CD4-positive, CD25-positive, alpha-beta regulatory T cell (primary cell): ENCODE results near the gene EBI3. TPM values are rescaled to one million over a fixed set of nuclear protein-coding genes. Genes with fewer than 3 reads are reported as not detected.
"Not testable (repeated sequence)": the region's sequence is repeated elsewhere in the genome, so short reads cannot be mapped to it uniquely, and the experiment has no call there.

Experiments used
- ATAC-seq, 2 donors: fragments of 150-1000 bp; cut with Tn5 transposase; one replicate each; pipeline ENCODE4 v1.10.0; 2021; ENCODE audit warnings: low read depth in 2 of 2, moderate number of reproducible peaks in 2 of 2, moderate library complexity in 1 of 2
- DNase-seq, 3 donors: peaks; one replicate each; pipeline versions ENCODE4 v3.0.0 to v3.0.0-alpha.2; 2012 to 2022; ENCODE audit warnings: mixed read lengths in 1 of 3
- H3K27ac ChIP-seq: one replicate; pipeline ENCODE4 v1.7.0; 2013; ENCODE audit warnings: mild to moderate bottlenecking, low read length; ENCODE audit not compliant: insufficient read depth, poor library complexity, severe bottlenecking
- H3K27me3 ChIP-seq: one replicate; pipeline ENCODE4 v1.7.0; 2013; ENCODE audit warnings: low read length; ENCODE audit not compliant: control insufficient read depth, insufficient read depth
- H3K36me3 ChIP-seq: one replicate; pipeline ENCODE4 v1.7.0; 2013; ENCODE audit warnings: mild to moderate bottlenecking, low read length, moderate library complexity; ENCODE audit not compliant: control insufficient read depth, insufficient read depth
- H3K4me1 ChIP-seq: 2 replicates; pipeline ENCODE4 v1.7.0; 2013; ENCODE audit warnings: mild to moderate bottlenecking, low read length; ENCODE audit not compliant: insufficient read depth, control insufficient read depth, poor library complexity, severe bottlenecking
- H3K4me3 ChIP-seq: one replicate; pipeline ENCODE4 v1.7.0; 2013; ENCODE audit warnings: low read depth, mild to moderate bottlenecking, low read length, moderate library complexity
- H3K9me3 ChIP-seq, 2 experiments: 1 replicate in 1 of 2; 2 replicates in 1 of 2; pipeline ENCODE4 v1.7.0; 2013; ENCODE audit warnings: low read length in 2 of 2, mild to moderate bottlenecking in 1 of 2, moderate library complexity in 1 of 2; ENCODE audit not compliant: control insufficient read depth in 2 of 2
- H3K27ac Mint-ChIP-seq, 3 donors: one replicate each; pipeline ENCODE4 v1.8.0; 2020 to 2022; ENCODE audit warnings: mild to moderate bottlenecking in 3 of 3, mixed read lengths in 3 of 3, moderate library complexity in 2 of 3
- H3K27me3 Mint-ChIP-seq: one replicate; pipeline ENCODE4 v1.8.0; 2022; ENCODE audit warnings: mild to moderate bottlenecking, mixed read lengths
- H3K36me3 Mint-ChIP-seq: one replicate; pipeline ENCODE4 v1.8.0; 2020; ENCODE audit warnings: mixed read lengths
- H3K4me1 Mint-ChIP-seq, 4 donors: one replicate each; pipeline ENCODE4 v1.8.0; 2020 to 2022; ENCODE audit warnings: mixed read lengths in 4 of 4, mild to moderate bottlenecking in 1 of 4
- H3K4me3 Mint-ChIP-seq, 4 donors: one replicate each; pipeline ENCODE4 v1.8.0; 2020 to 2022; ENCODE audit warnings: mild to moderate bottlenecking in 4 of 4, mixed read lengths in 4 of 4, moderate library complexity in 3 of 4
- H3K9me3 Mint-ChIP-seq, 7 donors: one replicate each; pipeline ENCODE4 v1.8.0; 2020 to 2022; ENCODE audit warnings: mixed read lengths in 7 of 7, mild to moderate bottlenecking in 3 of 7, moderate library complexity in 2 of 7
- polyA plus RNA-seq, 4 donors: library from polyadenylated mRNA; unstranded; fragments of 300-500 nt; fragmentation: Illumina TruSeq; gene quantifications; one replicate each; pipeline ENCODE4 v1.2.3, GENCODE V29; 2021
- total RNA-seq: library from RNA; stranded (reverse); gene quantifications from one replicate; pipeline ENCODE4 v1.2.3, GENCODE V29; 2022

Gene EBI3
- total and polyA plus RNA-seq, 5 donors from 2014 or later, result 0.24 to 0.57 TPM; not detected in 3

GRCh38 chr19:4208385-4209094 lies 20.8 kb upstream of the EBI3 start:
- H3K9me3 Mint-ChIP-seq, result no peaks in the 10 kb centered on the region
- no peaks in the 10 kb centered on the region for H3K4me1 ChIP-seq
- H3K9me3 ChIP-seq, result no peaks in the 10 kb centered on the region
- no peaks in the 10 kb centered on the region for H3K27me3 Mint-ChIP-seq
- ATAC-seq, result no peak
- H3K36me3 Mint-ChIP-seq, result no peaks in the 10 kb centered on the region
- no peak overlapping the region for H3K4me3 Mint-ChIP-seq
- no peaks in the 10 kb centered on the region for H3K36me3 ChIP-seq
- H3K27ac Mint-ChIP-seq, result no peak overlapping the region
- H3K27ac ChIP-seq, result no peak overlapping the region
- no peak overlapping the region for H3K4me3 ChIP-seq
- no peak for DNase-seq
- peaks cover 2% of the 10 kb centered on the region for H3K27me3 ChIP-seq
- H3K4me1 Mint-ChIP-seq, result peaks cover 0 to 3% (median under 1%) of the 10 kb centered on the region in 4 donors

- Histone ChIP-seq H3K27ac (no peak overlapping the region), H3K4me3 (no peak overlapping the region), H3K9me3 (no peaks in the 10 kb centered on the region), H3K27me3 (peaks cover under 1% of the 10 kb centered on the region), H3K36me3 (no peaks in the 10 kb centered on the region), H3K4me1 (no peaks in the 10 kb centered on the region)
- no peaks in the 10 kb centered on the region for H3K9me3 Mint-ChIP-seq
- H3K36me3 Mint-ChIP-seq, result no peaks in the 10 kb centered on the region
- H3K4me3 Mint-ChIP-seq, result no peak overlapping the region
- H3K4me1 Mint-ChIP-seq, result peaks cover 0 to 12% (median 7%) of the 10 kb centered on the region in 4 donors
- H3K27me3 Mint-ChIP-seq, result peaks cover 4% of the 10 kb centered on the region
- no peak for DNase-seq
- no peak for ATAC-seq
- H3K27ac Mint-ChIP-seq, result no peak overlapping the region
These were observed 19.1 kb upstream of the EBI3 start for GRCh38 chr19:4210166-4210731.

- ATAC-seq (no peak), DNase-seq (no peak)
- Mint-ChIP-seq H3K4me3 (no peak overlapping the region), H3K27ac (no peak overlapping the region), H3K9me3 (no peaks in the 10 kb centered on the region), H3K27me3 (peaks cover 4% of the 10 kb centered on the region), H3K4me1 (peaks cover 0 to 12% (median 7%) of the 10 kb centered on the region in 4 donors), H3K36me3 (no peaks in the 10 kb centered on the region)
- H3K27me3 ChIP-seq, result no peaks in the 10 kb centered on the region
- H3K27ac ChIP-seq, result no peak overlapping the region
- no peaks in the 10 kb centered on the region for H3K36me3 ChIP-seq
- H3K4me1 ChIP-seq, result no peaks in the 10 kb centered on the region
- H3K9me3 ChIP-seq, result no peaks in the 10 kb centered on the region
- H3K4me3 ChIP-seq, result no peak overlapping the region
These were observed 16.2 kb upstream of the EBI3 start for GRCh38 chr19:4213116-4213515.

GRCh38 chr19:4215807-4216206 lies 13.5 kb upstream of the EBI3 start:
- H3K36me3 Mint-ChIP-seq, result no peaks in the 10 kb centered on the region
- no peak overlapping the region for H3K4me3 ChIP-seq
- no peak overlapping the region for H3K27ac ChIP-seq
- H3K27me3 ChIP-seq, result no peaks in the 10 kb centered on the region
- no peak overlapping the region for H3K4me3 Mint-ChIP-seq
- no peak overlapping the region for H3K27ac Mint-ChIP-seq
- H3K36me3 ChIP-seq, result no peaks in the 10 kb centered on the region
- ATAC-seq (no peak), DNase-seq (no peak)
- peaks cover 4% of the 10 kb centered on the region for H3K27me3 Mint-ChIP-seq
- H3K9me3 ChIP-seq, result no peaks in the 10 kb centered on the region
- H3K4me1 ChIP-seq, result no peaks in the 10 kb centered on the region
- H3K4me1 Mint-ChIP-seq, result peaks cover 0 to 12% (median 7%) of the 10 kb centered on the region in 4 donors
- no peaks in the 10 kb centered on the region for H3K9me3 Mint-ChIP-seq

- Histone ChIP-seq H3K4me3 (no peak overlapping the region), H3K27ac (no peak overlapping the region), H3K27me3 (no peaks in the 10 kb centered on the region), H3K36me3 (no peaks in the 10 kb centered on the region), H3K4me1 (no peaks in the 10 kb centered on the region), H3K9me3 (no peaks in the 10 kb centered on the region)
- DNase-seq (no peak), ATAC-seq (no peak)
- H3K4me3 Mint-ChIP-seq, result no peak overlapping the region
- H3K36me3 Mint-ChIP-seq, result no peaks in the 10 kb centered on the region
- peaks cover 0 to 12% (median 7%) of the 10 kb centered on the region in 4 donors for H3K4me1 Mint-ChIP-seq
- peak overlapping the region in 2 of 3 donors; percentile 47 to 92 for H3K27ac Mint-ChIP-seq
- H3K9me3 Mint-ChIP-seq, result no peaks in the 10 kb centered on the region
- peaks cover 4% of the 10 kb centered on the region for H3K27me3 Mint-ChIP-seq
These were observed 12.5 kb upstream of the EBI3 start for GRCh38 chr19:4216846-4217245.

- Histone ChIP-seq H3K27ac (no peak overlapping the region), H3K36me3 (no peaks in the 10 kb centered on the region), H3K4me3 (no peak overlapping the region), H3K4me1 (no peaks in the 10 kb centered on the region), H3K27me3 (no peaks in the 10 kb centered on the region), H3K9me3 (no peaks in the 10 kb centered on the region)
- H3K4me1 Mint-ChIP-seq, result peaks cover 0 to 12% (median 7%) of the 10 kb centered on the region in 4 donors
- no peak overlapping the region for H3K27ac Mint-ChIP-seq
- H3K4me3 Mint-ChIP-seq, result no peak overlapping the region
- DNase-seq (no peak), ATAC-seq (no peak)
- H3K27me3 Mint-ChIP-seq, result peaks cover 4% of the 10 kb centered on the region
- H3K9me3 Mint-ChIP-seq, result no peaks in the 10 kb centered on the region
- H3K36me3 Mint-ChIP-seq, result no peaks in the 10 kb centered on the region
These were observed 11.7 kb upstream of the EBI3 start for GRCh38 chr19:4217429-4218264.

GRCh38 chr19:4218523-4218922 lies 10.8 kb upstream of the EBI3 start:
- H3K27me3 Mint-ChIP-seq, H3K9me3 ChIP-seq, H3K36me3 Mint-ChIP-seq, H3K36me3 ChIP-seq, H3K9me3 Mint-ChIP-seq, H3K27me3 ChIP-seq, H3K4me1 ChIP-seq, H3K27ac Mint-ChIP-seq, ATAC-seq, H3K27ac ChIP-seq, H3K4me3 ChIP-seq, DNase-seq: not testable (repeated sequence)
- Mint-ChIP-seq H3K4me3 (peak overlapping the region in 1 of 4 donors; percentile 61), H3K4me1 (peaks cover 0 to 12% (median 7%) of the 10 kb centered on the region in 4 donors)
